NCI-H345 treated with DMSO at 0.1 percent for 48 hours (cell line): Measurements from ENCODE around the gene SH3BP5.

ENCODE experiments used
- DNase-seq: peaks from one replicate; lab custom pipeline; 2025; ENCODE audit not compliant: unreplicated experiment; lab: John Stamatoyannopoulos, UW

The SH3BP5 gene

GRCh38 chr3:15207836-15208504, 124.4 kb downstream of the SH3BP5 start:
- no peak for DNase-seq

GRCh38 chr3:15206662-15207576, 125.5 kb downstream of the SH3BP5 start:
- DNase-seq: no peak

DNA sequence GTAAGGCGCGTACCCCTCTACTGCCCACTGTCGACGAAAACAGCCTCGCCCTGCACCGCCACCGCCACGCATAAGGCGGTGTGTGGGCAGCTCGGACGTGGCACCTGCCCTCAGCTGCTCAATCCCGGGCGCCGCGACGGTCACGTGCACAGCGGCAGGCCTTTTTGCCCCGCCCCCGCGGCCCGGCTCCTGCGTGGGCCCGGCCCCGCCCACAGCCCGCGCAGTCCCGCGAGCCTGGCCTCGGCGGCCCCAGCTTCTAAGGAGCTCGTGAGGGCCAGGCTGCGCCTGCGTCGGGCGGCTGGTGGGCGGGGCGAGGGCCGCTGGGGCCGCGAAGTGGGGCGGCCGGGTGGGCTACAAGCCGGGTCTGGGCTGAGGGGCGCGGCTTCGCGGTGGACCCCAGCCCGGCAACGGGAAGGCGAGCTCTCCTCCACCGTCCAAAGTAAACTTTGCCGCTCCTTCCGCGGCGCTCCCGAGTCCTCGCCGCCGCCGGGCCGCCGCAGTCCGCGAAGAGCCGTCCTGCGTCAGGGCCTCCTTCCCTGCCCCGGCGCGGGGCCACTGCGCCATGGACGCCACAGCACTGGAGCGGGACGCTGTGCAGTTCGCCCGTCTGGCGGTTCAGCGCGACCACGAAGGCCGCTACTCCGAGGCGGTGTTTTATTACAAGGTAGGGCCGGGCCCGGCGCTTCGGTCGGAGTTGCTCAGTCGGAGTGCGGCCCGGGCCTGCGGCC, 126.3 kb downstream of the SH3BP5 start, which contains the start of gene CAPN7:
Gene CAPN7 (plus strand): TSS at position 313 of the 728 bp plus-strand sequence. CDS start 250 bp downstream, at position 563.
- no peak for DNase-seq

DNA sequence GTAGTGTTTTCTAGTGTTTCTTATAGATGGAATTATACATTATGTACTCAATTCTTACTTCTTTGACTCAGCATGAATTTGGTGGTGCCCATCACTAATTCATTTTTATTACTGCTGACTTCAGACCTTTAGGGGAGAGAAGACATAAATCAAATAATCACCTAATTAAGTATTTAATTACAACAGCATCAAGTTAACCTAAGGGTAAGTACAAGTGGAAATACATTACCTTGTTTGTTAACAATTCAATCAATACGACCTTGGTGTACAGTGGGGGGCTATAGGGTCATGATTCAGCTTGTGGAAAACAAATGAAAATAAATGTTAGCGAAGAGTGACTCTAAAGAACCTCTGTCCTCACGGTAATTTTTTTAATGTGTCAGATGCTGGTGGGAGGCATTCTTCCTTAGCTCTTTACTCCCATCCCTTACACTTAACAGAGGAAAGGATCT, 126.9 kb downstream of the SH3BP5 start:
- no peak for DNase-seq
